Measurements from ENCODE around the gene LCN9. TPM values are rescaled to one million over a fixed set of nuclear protein-coding genes. Genes with fewer than 3 reads are reported as not detected.

The LCN9 gene
- total and polyA plus RNA-seq, 2 of the 13 experiments (the other 11 are each of a cell fraction or from before 2014, with no cell fraction given) = not detected

DNA sequence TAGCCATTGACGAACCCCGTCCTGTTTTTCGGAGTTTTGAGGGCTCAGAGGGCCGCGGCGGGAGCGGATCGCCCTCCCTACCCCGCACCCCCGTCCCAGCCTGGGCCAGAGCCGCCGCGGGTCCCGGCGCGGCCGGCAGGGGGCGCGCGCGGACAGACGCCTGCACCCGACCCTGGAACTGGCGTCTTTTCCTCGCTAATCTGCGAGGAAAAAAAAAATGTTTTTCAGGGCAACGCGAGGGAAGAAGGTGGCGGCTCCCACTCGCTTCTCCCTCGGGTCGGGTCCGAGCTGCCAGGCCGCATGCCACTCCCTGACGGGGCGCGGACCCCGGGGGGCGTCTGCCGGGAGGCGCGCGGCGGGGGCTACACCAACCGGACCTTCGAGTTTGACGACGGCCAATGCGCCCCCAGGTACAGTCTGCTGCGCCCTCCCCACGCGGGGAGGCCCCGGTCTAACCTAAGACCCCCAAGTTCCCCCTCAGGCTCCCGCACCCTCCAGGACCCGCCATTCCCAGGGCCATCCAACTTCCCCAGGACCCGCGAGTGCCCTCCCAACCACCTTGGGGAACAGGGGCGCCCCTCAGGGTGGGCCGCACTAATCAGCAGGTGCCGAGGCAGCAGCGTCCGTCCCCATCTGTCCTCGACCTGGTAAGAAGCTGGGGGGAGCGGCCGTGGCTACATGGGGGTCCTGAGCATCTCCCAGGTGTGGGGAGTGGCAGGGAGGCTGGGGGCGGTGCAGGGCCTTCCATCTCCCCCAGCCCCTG, 39.0 kb downstream of the LCN9 start, which contains the start of gene KCNT1 (continued):
- TF ChIP-seq GABPA (IDR thresholded peaks at IDR 0.05; ENCODE audit: low read depth, low read length) (no peak), GABPA (CRISPR knock-in tag; IDR thresholded peaks at IDR 0.05; ENCODE audit: low read depth) (no peak), ZNF567 (CRISPR knock-in tag; IDR thresholded peaks at IDR 0.05; ENCODE audit: borderline replicate concordance) (no peak), KAT8 (CRISPR knock-in tag; IDR thresholded peaks at IDR 0.05) (no peak), ZBTB38 (CRISPR knock-in tag; IDR thresholded peaks at IDR 0.05) (no peak), SALL1 (CRISPR knock-in tag; IDR thresholded peaks at IDR 0.05) (peak; percentile 30; the same call in 1 of the 2 replicates), ZNF317 (CRISPR knock-in tag; IDR thresholded peaks at IDR 0.05) (no peak), ZNF496 (CRISPR knock-in tag; IDR thresholded peaks at IDR 0.05; ENCODE audit: insufficient replicate concordance) (no peak), ZNF263 (CRISPR knock-in tag; IDR thresholded peaks at IDR 0.05) (no peak), TCF7L2 (IDR thresholded peaks at IDR 0.05; ENCODE audit: low read depth, low read length) (no peak), ZSCAN31 (CRISPR knock-in tag; IDR thresholded peaks at IDR 0.05; ENCODE audit: low read depth) (no peak), CC2D1A (CRISPR knock-in tag; IDR thresholded peaks at IDR 0.05) (no peak), SMC3 (IDR thresholded peaks at IDR 0.05; ENCODE audit: low read length) (no peak), ZNF180 (CRISPR knock-in tag; IDR thresholded peaks at IDR 0.05; ENCODE audit: borderline replicate concordance, low read depth) (no peak), ZNF205 (CRISPR knock-in tag; IDR thresholded peaks at IDR 0.05) (no peak), MEIS1 (CRISPR knock-in tag; IDR thresholded peaks at IDR 0.05; ENCODE audit: borderline replicate concordance) (no peak), ZNF552 (CRISPR knock-in tag; IDR thresholded peaks at IDR 0.05; ENCODE audit: borderline replicate concordance) (no peak), FOXM1 (CRISPR knock-in tag; IDR thresholded peaks at IDR 0.05) (no peak), ZNF672 (CRISPR knock-in tag; IDR thresholded peaks at IDR 0.05) (no peak), ZNF234 (CRISPR knock-in tag; conservative IDR thresholded peaks at IDR 0.05) (no peak), WIZ (CRISPR knock-in tag; IDR thresholded peaks at IDR 0.05) (no peak), ZSCAN20 (CRISPR knock-in tag; IDR thresholded peaks at IDR 0.05; ENCODE audit: borderline replicate concordance) (no peak), ZNF577 (CRISPR knock-in tag; IDR thresholded peaks at IDR 0.05; ENCODE audit: borderline replicate concordance, low read depth) (no peak), TOPORS (CRISPR knock-in tag; IDR thresholded peaks at IDR 0.05) (no peak), ZNF30 (CRISPR knock-in tag; IDR thresholded peaks at IDR 0.05) (no peak), XRCC5 (optimal IDR thresholded peaks at IDR 0.05; ENCODE audit: low read length) (peak; percentile 74)
- TF ChIP-seq, protein P1, sequence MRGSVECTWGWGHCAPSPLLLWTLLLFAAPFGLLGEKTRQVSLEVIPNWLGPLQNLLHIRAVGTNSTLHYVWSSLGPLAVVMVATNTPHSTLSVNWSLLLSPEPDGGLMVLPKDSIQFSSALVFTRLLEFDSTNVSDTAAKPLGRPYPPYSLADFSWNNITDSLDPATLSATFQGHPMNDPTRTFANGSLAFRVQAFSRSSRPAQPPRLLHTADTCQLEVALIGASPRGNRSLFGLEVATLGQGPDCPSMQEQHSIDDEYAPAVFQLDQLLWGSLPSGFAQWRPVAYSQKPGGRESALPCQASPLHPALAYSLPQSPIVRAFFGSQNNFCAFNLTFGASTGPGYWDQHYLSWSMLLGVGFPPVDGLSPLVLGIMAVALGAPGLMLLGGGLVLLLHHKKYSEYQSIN (CRISPR knock-in tag; IDR thresholded peaks at IDR 0.05; ENCODE audit: borderline replicate concordance) = no peak
- TF ChIP-seq, protein P2, sequence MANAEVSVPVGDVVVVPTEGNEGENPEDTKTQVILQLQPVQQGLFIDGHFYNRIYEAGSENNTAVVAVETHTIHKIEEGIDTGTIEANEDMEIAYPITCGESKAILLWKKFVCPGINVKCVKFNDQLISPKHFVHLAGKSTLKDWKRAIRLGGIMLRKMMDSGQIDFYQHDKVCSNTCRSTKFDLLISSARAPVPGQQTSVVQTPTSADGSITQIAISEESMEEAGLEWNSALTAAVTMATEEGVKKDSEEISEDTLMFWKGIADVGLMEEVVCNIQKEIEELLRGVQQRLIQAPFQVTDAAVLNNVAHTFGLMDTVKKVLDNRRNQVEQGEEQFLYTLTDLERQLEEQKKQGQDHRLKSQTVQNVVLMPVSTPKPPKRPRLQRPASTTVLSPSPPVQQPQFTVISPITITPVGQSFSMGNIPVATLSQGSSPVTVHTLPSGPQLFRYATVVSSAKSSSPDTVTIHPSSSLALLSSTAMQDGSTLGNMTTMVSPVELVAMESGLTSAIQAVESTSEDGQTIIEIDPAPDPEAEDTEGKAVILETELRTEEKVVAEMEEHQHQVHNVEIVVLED (CRISPR knock-in tag; IDR thresholded peaks at IDR 0.05; ENCODE audit: borderline replicate concordance) = no peak
- TF ChIP-seq, protein P3, sequence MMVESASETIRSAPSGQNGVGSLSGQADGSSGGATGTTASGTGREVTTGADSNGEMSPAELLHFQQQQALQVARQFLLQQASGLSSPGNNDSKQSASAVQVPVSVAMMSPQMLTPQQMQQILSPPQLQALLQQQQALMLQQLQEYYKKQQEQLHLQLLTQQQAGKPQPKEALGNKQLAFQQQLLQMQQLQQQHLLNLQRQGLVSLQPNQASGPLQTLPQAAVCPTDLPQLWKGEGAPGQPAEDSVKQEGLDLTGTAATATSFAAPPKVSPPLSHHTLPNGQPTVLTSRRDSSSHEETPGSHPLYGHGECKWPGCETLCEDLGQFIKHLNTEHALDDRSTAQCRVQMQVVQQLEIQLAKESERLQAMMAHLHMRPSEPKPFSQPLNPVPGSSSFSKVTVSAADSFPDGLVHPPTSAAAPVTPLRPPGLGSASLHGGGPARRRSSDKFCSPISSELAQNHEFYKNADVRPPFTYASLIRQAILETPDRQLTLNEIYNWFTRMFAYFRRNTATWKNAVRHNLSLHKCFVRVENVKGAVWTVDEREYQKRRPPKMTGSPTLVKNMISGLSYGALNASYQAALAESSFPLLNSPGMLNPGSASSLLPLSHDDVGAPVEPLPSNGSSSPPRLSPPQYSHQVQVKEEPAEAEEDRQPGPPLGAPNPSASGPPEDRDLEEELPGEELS (CRISPR knock-in tag; IDR thresholded peaks at IDR 0.05) = no peak
